Measurements from ENCODE around the gene COMT. TPM values are rescaled to one million over a fixed set of nuclear protein-coding genes. Genes with fewer than 3 reads are reported as not detected.

The COMT gene
- polyA plus RNA-seq, 1 donor from 2014 or later = 85.3 TPM

- H3K27me3 Mint-ChIP-seq = peaks cover 3% of the 10 kb centered on the region
- H3K4me3 Mint-ChIP-seq = no peak overlapping the region
- no peaks in the 10 kb centered on the region for H3K9me3 Mint-ChIP-seq
- H3K4me1 Mint-ChIP-seq = no peaks in the 10 kb centered on the region
- no peak overlapping the region for H3K27ac Mint-ChIP-seq
- no peaks in the 10 kb centered on the region for H3K36me3 Mint-ChIP-seq
Measured at GRCh38 chr22:19982991-19983578, 41.5 kb downstream of the COMT start.

GRCh38 chr22:19983741-19984140, 42.2 kb downstream of the COMT start:
- Mint-ChIP-seq H3K27ac (no peak overlapping the region), H3K4me3 (no peak overlapping the region), H3K36me3 (no peaks in the 10 kb centered on the region), H3K27me3 (peaks cover 3% of the 10 kb centered on the region), H3K9me3 (no peaks in the 10 kb centered on the region), H3K4me1 (no peaks in the 10 kb centered on the region)

- H3K27me3 Mint-ChIP-seq = peaks cover 3% of the 10 kb centered on the region
- no peaks in the 10 kb centered on the region for H3K9me3 Mint-ChIP-seq
- no peaks in the 10 kb centered on the region for H3K36me3 Mint-ChIP-seq
- H3K27ac Mint-ChIP-seq = no peak overlapping the region
- H3K4me1 Mint-ChIP-seq = no peaks in the 10 kb centered on the region
- H3K4me3 Mint-ChIP-seq = no peak overlapping the region
Measured at GRCh38 chr22:19984201-19984753, 42.7 kb downstream of the COMT start.

GRCh38 chr22:19984851-19985811, 43.6 kb downstream of the COMT start:
- no peaks in the 10 kb centered on the region for H3K9me3 Mint-ChIP-seq
- H3K4me3 Mint-ChIP-seq = peak overlapping the region in 1 of 4 donors; percentile 70
- no peaks in the 10 kb centered on the region for H3K4me1 Mint-ChIP-seq
- no peak overlapping the region for H3K27ac Mint-ChIP-seq
- H3K27me3 Mint-ChIP-seq = peaks cover 3% of the 10 kb centered on the region
- H3K36me3 Mint-ChIP-seq = no peaks in the 10 kb centered on the region

- H3K4me1 Mint-ChIP-seq = no peaks in the 10 kb centered on the region
- no peak overlapping the region for H3K27ac Mint-ChIP-seq
- H3K27me3 Mint-ChIP-seq = peaks cover 3% of the 10 kb centered on the region
- no peaks in the 10 kb centered on the region for H3K36me3 Mint-ChIP-seq
- H3K9me3 Mint-ChIP-seq = no peaks in the 10 kb centered on the region
- H3K4me3 Mint-ChIP-seq = peak overlapping the region in 3 of 4 donors; percentile 35 to 66 (median 48)
Measured at GRCh38 chr22:19986011-19986409, 44.4 kb downstream of the COMT start.

GRCh38 chr22:19986410-19987341, 45.1 kb downstream of the COMT start:
- Mint-ChIP-seq H3K4me1 (no peaks in the 10 kb centered on the region), H3K27me3 (peaks cover 3% of the 10 kb centered on the region), H3K27ac (no peak overlapping the region), H3K9me3 (no peaks in the 10 kb centered on the region), H3K36me3 (no peaks in the 10 kb centered on the region), H3K4me3 (peak overlapping the region; percentile 35 to 86 (median 57))

GRCh38 chr22:19987394-19988306, 46.1 kb downstream of the COMT start:
- H3K27ac Mint-ChIP-seq = peak overlapping the region in 1 of 3 donors; percentile 16

GRCh38 chr22:19988331-19988808, 46.8 kb downstream of the COMT start:
- no peaks in the 10 kb centered on the region for H3K36me3 Mint-ChIP-seq
- H3K4me1 Mint-ChIP-seq = no peaks in the 10 kb centered on the region
- peak overlapping the region in 1 of 3 donors; percentile 16 for H3K27ac Mint-ChIP-seq
- H3K9me3 Mint-ChIP-seq = no peaks in the 10 kb centered on the region
- H3K27me3 Mint-ChIP-seq = peaks cover 3% of the 10 kb centered on the region
- H3K4me3 Mint-ChIP-seq = peak overlapping the region in 2 of 4 donors; percentile 58 to 90

More at GRCh38 chr22:19987394-19988306, 46.1 kb downstream of the COMT start:
- no peaks in the 10 kb centered on the region for H3K36me3 Mint-ChIP-seq
- H3K9me3 Mint-ChIP-seq = no peaks in the 10 kb centered on the region
- no peaks in the 10 kb centered on the region for H3K4me1 Mint-ChIP-seq
- peak overlapping the region in 3 of 4 donors; percentile 48 to 90 (median 78) for H3K4me3 Mint-ChIP-seq
- peaks cover 3% of the 10 kb centered on the region for H3K27me3 Mint-ChIP-seq

- no peaks in the 10 kb centered on the region for H3K9me3 Mint-ChIP-seq
- peaks cover 3% of the 10 kb centered on the region for H3K27me3 Mint-ChIP-seq
Measured at GRCh38 chr22:19988965-19989724, 47.6 kb downstream of the COMT start.

GRCh38 chr22:19989725-19990067, 48.1 kb downstream of the COMT start:
- no peaks in the 10 kb centered on the region for H3K9me3 Mint-ChIP-seq
- no peaks in the 10 kb centered on the region for H3K36me3 Mint-ChIP-seq
- H3K4me3 Mint-ChIP-seq = no peak overlapping the region
- peaks cover 0 to 1% (median 0%) of the 10 kb centered on the region in 3 donors for H3K4me1 Mint-ChIP-seq
- no peaks in the 10 kb centered on the region for H3K27me3 Mint-ChIP-seq
- no peak overlapping the region for H3K27ac Mint-ChIP-seq

More at GRCh38 chr22:19988965-19989724, 47.6 kb downstream of the COMT start:
- Mint-ChIP-seq H3K36me3 (no peaks in the 10 kb centered on the region), H3K4me3 (no peak overlapping the region), H3K27ac (no peak overlapping the region), H3K4me1 (peaks cover 0 to 1% (median 0%) of the 10 kb centered on the region in 3 donors)

GRCh38 chr22:19990188-19990587, 48.6 kb downstream of the COMT start:
- Mint-ChIP-seq H3K27me3 (no peaks in the 10 kb centered on the region), H3K36me3 (no peaks in the 10 kb centered on the region), H3K9me3 (no peaks in the 10 kb centered on the region), H3K27ac (no peak overlapping the region), H3K4me1 (peaks cover 0 to 1% (median 0%) of the 10 kb centered on the region in 3 donors), H3K4me3 (no peak overlapping the region)

- Mint-ChIP-seq H3K27me3 (no peaks in the 10 kb centered on the region), H3K27ac (peak overlapping the region in 1 of 3 donors; percentile 31), H3K4me3 (no peak overlapping the region), H3K4me1 (peaks cover 0 to 1% (median 0%) of the 10 kb centered on the region in 3 donors), H3K9me3 (no peaks in the 10 kb centered on the region), H3K36me3 (no peaks in the 10 kb centered on the region)
Measured at GRCh38 chr22:19990609-19991394, 49.2 kb downstream of the COMT start.

Data from IgD-negative memory B cell (primary cell).